Fibroblast of pulmonary artery (primary cell): Measurements from ENCODE around the gene CIAO3.

ENCODE experiments used
- DNase-seq: peaks from one replicate; pipeline ENCODE4 v3.0.0-alpha.2; 2010; ENCODE audit warnings: low read depth
- H3K4me3 ChIP-seq: replicated peaks from 2 replicates; pipeline ENCODE4 v1.5.1; 2011; ENCODE audit warnings: low read depth, mild to moderate bottlenecking, control low read depth, low read length, moderate library complexity
- TF ChIP-seq, protein P1 (sequence below): IDR thresholded peaks from 2 replicates; pipeline ENCODE4 v1.5.1; 2011; ENCODE audit warnings: mild to moderate bottlenecking, control low read depth, low read length, inconsistent platforms; ENCODE audit errors: missing control alignments

CIAO3 gene

DNA sequence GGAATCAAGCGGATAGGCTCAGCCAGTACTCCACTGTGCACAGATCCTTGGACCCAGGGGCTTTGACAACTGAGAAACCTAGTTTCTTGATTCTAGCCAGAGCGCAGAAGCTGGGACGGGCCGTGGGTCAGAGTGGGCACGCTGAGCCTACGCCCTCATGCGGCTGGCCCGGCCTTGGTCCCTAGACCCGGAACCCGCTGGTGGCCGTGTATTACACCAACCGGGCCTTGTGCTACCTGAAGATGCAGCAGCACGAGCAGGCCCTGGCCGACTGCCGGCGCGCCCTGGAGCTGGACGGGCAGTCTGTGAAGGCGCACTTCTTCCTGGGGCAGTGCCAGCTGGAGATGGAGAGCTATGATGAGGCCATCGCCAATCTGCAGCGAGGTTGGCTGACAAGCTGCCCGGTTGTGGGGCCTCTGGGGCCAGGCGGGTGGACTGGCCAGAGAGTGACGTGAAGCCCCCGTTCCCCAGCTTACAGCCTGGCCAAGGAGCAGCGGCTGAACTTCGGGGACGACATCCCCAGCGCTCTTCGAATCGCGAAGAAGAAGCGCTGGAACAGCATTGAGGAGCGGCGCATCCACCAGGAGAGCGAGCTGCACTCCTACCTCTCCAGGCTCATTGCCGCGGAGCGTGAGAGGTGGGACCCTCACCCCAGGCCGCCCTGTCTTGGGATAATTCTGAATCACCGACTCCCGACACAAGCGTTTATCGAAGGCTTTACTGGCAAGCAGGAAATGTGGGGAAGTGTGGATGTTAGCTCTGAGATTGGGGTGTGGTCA is 59.6 kb downstream of the CIAO3 start:
- peak overlapping the region; percentile 77 for H3K4me3 ChIP-seq
- TF ChIP-seq, protein P1, sequence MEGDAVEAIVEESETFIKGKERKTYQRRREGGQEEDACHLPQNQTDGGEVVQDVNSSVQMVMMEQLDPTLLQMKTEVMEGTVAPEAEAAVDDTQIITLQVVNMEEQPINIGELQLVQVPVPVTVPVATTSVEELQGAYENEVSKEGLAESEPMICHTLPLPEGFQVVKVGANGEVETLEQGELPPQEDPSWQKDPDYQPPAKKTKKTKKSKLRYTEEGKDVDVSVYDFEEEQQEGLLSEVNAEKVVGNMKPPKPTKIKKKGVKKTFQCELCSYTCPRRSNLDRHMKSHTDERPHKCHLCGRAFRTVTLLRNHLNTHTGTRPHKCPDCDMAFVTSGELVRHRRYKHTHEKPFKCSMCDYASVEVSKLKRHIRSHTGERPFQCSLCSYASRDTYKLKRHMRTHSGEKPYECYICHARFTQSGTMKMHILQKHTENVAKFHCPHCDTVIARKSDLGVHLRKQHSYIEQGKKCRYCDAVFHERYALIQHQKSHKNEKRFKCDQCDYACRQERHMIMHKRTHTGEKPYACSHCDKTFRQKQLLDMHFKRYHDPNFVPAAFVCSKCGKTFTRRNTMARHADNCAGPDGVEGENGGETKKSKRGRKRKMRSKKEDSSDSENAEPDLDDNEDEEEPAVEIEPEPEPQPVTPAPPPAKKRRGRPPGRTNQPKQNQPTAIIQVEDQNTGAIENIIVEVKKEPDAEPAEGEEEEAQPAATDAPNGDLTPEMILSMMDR, result no peak
- peak; percentile 45 for DNase-seq

DNA sequence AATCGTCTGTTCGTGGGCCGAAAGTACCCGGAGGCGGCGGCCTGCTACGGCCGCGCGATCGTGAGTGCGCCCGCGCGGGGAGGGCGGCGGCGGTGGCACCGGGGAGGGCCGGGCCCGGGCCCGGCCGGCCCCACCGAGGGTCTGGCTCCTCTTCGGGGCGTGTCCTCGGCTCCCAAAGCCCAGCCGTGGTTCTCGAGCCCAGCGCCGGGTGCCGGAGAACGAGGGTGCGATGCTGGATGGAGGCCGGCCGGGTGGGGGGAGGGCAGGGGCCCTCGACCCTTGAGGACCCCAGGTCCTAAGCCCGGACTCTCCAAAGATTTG is 60.2 kb downstream of the CIAO3 start:
- no peak for DNase-seq
- TF ChIP-seq, protein P1, result no peak
- peak overlapping the region; percentile 77 for H3K4me3 ChIP-seq

DNA sequence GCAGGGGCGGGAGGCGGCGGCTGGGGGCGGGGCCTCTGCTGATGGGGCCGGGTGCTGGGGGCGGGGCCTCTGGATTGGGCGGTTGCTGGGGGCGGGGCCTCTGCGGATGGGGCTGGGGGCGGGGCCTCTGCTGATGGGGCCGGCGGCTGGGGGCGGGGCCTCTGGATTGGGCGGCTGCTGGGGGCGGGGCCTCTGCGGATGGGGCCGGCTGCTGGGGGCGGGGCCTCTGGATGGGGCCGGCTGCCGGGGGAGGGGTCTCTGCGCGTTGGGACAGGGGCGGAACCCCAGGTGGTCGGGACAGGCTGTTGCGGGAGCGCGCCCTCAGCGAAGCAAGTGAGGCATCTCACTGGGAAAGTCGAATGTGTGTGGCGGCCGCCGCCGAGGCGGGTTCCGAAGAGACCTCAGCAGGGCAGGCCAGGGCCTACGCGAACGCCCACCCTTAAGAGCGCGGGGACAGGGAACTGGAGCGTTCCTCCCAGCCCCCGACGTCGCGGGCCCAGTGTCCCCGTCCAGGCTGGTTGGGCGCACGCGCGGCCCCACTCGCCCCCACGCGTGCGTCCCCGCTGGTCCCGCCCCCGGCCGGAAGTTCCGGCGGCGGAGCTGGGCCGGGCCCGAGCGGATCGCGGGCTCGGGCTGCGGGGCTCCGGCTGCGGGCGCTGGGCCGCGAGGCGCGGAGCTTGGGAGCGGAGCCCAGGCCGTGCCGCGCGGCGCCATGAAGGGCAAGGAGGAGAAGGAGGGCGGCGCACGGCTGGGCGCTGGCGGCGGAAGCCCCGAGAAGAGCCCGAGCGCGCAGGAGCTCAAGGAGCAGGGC is 60.8 kb downstream of the CIAO3 start, which contains the start of gene STUB1:
TSS of gene STUB1 (plus strand) at position 597 of the 811 bp plus-strand sequence. CDS start at position 713, 116 bp downstream.
- TF ChIP-seq, protein P1, result no peak
- peak within 1 kb of the TSS; percentile 77 for H3K4me3 ChIP-seq
- DNase-seq, result peak; percentile 87
